T1000 (cell line): ENCODE results near the gene CCL20.
A peak's percentile ranks its signal among the peaks of the same experiment; 100 is the strongest.
"Not testable (repeated sequence)": the region's sequence is repeated elsewhere in the genome, so short reads cannot be mapped to it uniquely, and the experiment has no call there.

ENCODE experiments used
- DNase-seq: peaks from one replicate; lab custom pipeline; 2025; ENCODE audit warnings: mixed read lengths; lab: John Stamatoyannopoulos, UW

Gene CCL20, protein sequence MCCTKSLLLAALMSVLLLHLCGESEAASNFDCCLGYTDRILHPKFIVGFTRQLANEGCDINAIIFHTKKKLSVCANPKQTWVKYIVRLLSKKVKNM

DNA sequence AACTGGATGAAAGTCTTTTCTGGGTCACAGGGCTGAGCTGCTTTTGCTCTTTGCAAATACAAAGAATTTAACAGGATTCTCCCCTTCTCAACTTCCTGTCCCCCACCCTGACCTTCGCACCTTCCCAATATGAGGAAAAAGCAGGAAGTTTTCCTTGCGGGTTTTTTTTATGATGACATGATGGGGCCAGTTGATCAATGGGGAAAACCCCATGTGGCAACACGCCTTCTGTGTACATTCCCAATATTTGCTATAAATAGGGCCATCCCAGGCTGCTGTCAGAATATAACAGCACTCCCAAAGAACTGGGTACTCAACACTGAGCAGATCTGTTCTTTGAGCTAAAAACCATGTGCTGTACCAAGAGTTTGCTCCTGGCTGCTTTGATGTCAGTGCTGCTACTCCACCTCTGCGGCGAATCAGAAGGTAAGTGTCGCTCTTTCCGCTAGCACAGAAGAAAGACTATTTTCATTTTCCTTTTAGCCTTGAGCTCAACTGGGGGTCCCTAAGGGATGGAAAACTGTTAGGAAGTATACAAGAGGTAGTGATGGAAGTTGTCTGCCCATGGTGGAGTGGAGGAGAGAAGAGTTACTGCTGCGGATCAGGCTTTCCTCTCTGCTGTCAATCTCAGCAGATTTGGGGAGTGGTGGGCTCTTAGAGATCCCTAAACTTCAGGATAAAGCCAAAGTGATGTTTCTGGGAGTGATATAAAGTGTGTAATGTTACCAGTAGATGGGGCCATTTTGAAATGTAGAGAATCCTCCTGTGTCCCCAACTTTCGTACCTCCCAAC lies at the start of gene CCL20:
Gene CCL20 (plus strand): TSS at position 281 of the 792 bp plus-strand sequence. CDS start 70 bp downstream, at position 351.
- no peak for DNase-seq

DNA sequence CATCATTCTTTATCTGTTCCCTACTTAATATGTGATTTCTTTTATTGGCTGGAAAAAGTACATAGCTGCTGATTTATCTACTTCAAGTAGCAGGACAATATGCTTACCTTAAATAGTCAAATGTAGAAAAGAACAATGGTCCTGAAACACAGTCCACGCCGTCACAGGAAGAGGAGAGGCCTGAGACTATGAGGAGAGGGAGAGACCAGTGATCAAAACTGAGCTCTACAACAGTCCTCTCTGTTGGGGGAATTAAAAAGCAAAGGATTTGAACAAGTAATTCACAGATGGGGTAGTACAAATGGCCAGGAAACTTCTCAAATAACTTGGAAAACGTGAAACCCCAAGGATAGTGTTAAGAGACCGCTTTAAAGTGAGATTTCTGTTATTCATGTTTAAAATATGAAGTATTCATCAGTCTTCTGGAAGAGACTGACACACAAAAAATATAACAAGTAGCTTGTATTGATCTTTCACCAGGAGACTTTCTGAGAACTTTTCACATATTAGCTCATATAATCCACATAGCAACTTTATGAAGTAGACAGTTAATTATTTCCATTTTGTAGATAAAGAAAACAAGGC lies 47.8 kb upstream of the CCL20 start:
- DNase-seq = no peak

DNA sequence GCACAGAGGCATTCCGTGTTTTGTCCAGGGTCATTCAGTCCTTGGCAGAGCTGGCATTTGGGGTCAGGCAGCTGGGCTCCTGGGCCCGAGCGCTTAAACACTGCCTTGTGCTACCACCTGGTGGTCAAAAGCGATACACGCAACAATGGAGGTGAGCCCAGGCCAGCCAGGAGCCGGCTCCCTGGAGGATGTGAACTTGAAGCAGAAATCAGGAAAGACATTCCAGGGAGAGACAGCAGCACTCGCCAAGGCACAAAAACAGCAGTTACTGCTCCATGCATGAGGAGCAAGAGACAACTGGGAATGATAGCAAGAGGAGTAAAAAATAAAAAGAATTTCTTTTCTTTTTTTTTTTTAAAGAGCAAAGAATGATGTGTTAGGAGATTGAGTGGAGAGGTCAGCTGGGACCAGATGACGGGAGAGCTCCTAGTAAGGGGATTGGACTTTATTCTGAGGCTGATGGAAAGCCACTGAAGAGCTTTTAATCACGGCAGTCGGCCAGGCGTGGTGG lies 47.2 kb upstream of the CCL20 start:
- DNase-seq = peak; percentile 15

DNA sequence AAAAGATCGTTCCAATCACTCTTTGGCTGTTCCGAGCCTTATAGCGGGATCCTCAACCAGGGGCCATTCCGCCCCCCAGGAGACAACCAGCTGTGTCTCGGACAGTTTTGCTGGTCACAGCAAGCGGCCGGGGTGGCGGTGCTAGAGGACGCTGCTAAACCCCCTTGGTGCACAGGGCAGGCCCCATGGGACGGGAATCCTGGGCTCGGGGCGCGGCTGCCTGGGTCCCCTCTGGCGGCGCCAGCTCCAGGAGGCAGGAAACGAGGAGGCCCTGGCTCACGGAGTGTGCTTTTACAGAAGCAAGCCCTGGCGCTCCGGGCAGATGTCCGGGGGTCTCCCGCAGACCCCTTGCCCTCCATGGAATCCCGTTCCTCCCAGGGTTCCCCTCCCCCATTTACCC lies 45.8 kb upstream of the CCL20 start:
- no peak for DNase-seq

DNA sequence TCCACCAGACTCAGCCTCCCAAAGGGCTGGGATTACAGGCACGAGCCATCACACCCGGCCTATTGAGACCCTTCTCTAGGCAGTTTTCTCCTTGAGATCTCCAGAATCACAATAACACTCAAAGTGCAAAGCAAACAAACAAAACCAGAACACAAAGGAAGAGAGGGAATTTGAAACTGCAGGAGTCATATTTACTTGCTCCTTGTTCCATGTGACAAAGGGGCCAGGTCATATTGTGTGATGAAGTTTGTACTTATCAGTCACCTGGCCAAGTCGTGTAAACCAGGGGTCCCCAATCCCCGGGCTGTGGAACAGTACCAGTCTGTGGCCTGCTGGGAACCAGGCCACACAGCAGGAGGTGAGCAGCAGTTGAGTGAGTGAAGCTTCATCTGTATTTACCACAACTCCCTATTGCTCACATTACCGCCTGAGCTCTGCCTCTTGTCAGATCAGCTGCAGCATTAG lies 41.4 kb upstream of the CCL20 start:
- no peak for DNase-seq

DNA sequence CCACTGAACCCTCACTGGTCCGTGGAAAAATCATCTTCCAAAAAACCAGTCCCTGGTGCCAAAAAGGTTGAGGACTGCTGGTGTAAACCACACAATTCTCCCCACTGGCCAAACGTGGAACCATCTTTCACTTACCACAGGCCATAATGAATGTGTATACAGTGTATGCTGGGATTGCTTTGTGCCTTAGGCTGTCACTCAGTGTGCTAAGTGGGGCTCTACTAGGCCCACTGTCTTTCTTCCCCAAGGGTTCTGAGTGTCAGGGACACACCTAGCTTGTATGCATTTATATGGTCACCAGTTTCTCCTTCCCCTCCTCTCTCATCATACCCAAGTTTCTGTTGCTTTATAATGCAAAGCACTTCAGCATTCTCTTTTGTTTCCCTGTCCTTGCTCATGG lies 40.7 kb upstream of the CCL20 start:
- no peak for DNase-seq

DNA sequence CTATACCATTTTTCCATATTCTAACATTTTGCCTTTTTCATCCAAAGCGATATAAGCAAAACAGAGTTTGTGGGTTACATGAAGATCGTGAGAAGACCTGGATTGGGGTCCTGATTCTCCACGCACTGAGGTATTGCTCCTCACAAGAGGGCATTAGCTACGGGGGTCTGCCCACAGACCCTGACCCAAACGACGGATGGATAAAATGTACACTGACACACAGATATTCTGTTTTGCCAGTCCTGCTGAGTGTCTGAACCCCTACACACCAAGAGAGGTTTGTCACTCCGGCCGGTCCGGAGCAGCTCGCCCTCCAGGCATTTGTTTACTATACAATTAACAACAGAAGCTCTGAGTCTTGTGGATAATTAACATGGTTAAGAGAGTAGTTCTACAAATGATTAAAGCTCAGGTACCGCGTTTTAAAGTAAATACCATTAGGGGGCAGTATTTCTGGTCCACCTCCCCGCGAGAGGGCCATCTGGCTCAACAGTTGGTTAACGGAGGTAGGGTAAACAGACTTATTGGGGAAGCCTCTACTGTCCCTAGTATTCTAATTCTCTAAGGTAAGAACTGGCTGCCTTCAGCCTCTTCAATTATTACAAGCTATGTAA lies 39.5 kb upstream of the CCL20 start:
- no peak for DNase-seq

DNA sequence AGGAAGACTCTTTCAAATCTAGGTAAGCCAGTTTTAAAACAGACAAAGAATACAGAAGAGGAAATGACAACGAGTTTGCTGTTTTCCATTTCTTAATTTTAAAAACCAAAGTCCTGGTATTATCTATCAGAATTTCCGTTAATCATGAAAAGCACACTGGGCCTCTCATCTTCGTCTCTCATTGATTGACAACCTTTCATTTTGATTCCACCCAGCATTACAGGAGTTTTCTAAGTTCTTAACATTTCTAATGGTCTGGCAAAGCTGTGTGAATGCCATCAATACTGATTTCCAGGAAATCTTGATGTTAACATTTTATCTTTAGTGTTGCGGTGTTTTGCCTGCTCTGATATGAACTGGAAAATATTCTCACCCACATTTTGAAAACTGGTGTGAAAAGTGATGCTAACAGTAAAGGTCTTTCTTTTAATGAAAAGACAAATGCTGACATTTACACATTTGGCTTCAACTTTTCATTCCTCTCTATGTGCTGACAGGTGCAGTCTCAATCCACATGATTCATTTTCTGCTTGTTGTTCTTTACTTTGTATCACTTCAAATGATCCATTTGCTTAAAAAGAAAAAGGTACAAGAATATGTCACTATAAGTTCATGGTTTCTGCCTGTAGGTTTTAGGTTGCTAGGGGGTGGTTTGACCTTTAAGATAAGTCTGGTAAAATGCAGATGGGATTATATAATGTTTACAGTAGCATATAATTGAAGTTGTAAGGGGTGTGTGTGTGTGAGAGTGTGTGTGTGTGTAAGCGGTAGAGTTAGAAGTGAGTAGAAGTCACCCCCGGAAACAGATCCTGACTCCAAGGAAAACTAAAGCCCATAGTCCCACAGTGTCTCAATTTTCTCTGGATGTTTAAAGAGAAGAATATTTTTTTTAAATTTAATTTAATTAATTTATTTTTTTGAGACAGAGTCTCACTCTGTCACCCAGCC lies 38.5 kb upstream of the CCL20 start:
- DNase-seq = no peak

DNA sequence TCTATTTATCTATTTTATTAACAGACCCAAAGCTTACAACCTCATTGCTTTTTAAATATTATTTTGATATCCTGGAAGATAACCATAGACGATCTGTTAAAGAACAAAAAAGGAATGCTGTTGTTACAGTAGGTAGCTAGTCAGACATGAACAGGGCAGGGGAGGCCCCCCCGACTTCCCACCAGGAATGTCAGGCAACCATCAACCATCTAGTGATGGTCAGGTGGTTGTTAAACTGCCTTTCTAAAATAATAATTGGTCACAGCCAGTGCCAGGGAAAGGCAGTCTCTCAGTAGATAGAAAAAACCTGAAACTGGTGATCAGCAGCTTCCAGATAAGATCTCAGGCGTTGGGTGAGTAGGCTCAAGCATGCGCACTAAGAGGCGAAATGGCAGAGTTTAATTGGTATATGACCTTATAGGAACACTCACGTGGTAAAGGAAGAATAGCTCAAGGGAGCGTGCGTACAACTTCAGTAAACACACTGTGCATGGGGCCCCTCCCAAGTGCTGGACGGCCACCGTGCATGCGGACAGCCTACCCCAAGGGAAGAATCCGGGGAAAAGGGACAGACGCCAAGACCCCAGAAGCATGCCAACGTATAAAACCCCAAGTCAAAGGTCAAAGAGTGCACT lies 32.5 kb upstream of the CCL20 start:
- no peak for DNase-seq

DNA sequence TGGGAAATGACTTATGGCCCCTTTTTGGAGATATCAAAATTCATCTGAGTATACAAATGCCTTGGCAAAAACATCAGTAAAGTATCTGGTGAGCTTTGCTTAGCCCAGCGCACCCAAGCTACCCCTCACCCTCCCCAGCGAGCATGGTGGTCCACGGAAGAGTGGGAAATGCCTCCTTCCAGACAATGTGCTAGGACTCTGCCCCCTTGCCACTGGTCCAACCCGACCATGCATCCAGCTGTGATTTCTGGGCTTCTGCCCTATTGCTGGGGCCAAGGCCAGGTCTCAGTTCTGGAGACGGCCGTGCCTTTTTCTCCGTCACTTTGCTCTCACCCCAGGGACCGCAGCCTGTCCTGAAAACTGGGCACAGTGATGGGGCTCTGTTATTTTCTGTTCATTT lies 31.8 kb upstream of the CCL20 start:
- no peak for DNase-seq

DNA sequence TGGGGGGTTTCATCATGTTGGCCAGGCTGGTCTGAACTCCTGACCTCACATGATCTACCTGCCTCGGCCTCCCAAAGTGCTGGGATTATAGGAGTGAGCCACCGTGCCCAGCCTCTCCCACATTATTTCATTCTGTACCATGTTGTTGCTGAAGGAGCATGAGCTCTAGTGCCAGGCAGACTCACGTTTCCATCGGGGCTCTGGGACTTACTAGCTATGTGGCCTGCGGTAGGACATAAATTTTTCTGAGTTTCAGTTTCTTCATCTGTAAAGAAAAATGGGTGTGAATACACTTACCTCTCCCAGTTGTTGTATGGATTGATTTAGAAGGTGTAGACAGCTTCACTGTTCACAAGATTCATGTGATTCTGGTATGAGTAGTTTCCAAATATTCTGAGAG lies 30.8 kb upstream of the CCL20 start:
- no peak for DNase-seq

DNA sequence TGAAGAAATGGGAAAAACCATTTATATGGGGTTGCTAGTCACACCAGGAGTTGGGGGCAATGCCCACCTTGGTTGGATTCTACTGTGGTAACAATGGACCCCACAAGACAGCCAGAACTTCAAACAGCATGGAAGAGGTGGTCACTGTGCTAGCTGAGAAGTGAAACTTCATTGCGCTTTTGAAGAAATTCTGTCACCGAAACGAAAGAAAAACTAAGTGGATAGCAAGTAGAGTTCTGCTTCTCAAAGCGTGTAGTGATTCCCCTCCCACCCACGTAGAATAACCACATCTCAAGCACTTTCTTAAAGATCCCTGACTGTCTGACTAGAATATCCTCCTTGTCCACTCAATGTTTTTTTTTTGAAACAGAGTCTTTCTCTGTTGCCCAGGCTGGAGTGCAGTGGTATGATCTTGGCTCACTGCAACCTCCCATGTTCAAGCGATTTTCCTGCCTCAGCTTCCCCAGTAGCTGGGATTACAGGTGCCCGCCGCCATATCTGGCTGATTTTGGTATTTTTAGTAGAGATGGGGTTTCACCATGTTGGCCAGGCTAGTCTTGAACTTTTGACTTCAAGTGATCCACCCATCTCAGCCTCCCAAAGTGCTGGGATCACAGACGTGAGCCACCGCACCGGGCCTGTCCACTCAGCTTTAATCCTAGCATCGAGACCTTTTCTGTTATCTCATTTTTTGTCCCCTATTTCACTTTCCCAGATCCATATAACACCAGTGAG lies 30.1 kb upstream of the CCL20 start:
- DNase-seq = no peak

DNA sequence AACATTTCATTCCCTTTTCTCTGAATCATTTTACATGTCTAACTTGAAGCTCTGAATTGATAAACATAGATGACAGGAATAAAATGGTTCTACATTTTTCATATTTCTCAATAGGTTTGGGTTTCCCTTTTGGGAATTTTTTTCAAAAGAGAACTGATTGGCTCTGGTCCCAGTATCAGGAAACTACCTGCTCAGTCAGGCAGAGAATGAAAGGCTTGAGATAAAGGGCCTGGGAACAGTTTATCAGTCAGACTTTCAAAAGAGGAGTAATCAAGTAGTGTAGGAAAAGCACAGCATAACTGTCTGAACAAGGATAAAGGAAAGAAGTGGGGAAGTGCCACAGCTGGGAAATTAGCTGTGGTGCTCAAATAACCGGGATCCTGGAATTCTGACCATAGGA lies 28.3 kb upstream of the CCL20 start:
- no peak for DNase-seq

DNA sequence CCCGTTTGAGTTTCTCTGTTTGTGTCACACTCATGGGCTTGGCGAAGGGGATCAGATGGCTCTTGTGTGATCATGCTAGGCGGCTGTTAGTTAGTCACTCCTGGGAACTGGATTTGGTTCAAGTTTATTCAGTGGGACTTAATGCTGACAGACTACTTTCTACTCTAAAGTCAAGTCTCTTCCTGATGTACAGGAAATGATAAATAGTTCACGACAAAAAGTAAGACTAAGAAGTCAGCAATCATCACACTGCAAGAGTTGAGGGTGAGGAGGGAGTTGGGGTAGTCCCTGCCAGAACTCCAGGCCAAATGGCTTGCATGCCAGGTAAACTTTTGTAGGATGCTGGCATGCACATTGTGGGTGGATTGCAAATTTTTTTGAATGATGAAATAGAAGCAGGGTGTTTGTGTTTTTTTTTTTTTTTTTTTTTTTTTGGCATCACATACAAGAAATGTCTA lies 25.1 kb upstream of the CCL20 start:
- DNase-seq = no peak

DNA sequence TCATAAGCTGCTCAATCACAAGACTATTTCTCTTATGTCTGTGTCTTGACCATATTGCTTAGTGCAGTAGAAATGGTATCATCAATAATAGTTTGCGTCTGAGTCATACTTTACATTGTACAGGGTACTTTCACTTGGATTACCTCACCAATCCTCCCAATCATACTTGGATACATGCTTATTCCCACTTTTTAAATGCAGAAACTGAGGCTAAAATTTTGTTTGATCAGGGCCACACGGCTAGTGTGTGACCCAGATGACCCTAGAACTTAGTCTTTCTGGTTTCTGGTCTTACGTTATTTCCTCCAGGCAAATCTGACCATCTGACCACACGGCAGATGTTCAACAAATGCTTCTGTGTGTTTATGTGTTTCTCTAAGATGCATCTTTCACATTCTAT lies 23.8 kb upstream of the CCL20 start:
- DNase-seq = no peak

DNA sequence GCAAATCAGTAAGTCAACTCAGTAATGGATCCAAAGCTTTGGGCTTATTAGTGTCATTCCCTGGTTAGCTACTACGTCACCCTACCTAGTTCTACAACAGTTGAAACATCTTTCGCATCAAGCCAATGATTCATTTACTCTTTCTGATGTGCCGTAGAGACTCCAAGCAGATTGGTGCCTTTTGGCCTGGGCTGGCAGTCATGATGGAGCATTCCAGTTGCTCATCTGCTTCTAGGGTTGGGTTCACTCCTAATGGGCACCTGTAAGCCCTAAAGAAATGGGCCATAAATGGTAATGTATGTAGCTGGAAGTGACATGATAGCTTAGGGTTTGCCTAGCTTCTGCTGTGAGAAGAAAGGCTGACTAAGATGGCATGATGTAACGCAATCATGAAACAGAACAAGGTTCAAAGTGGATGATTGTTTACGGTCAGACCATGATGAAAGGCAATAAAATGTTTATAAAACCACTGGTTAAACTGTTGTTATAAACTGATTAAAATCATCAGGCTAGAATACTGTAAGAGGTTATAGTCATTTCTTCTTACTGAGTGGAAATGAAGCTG lies 20.4 kb upstream of the CCL20 start:
- DNase-seq = no peak

DNA sequence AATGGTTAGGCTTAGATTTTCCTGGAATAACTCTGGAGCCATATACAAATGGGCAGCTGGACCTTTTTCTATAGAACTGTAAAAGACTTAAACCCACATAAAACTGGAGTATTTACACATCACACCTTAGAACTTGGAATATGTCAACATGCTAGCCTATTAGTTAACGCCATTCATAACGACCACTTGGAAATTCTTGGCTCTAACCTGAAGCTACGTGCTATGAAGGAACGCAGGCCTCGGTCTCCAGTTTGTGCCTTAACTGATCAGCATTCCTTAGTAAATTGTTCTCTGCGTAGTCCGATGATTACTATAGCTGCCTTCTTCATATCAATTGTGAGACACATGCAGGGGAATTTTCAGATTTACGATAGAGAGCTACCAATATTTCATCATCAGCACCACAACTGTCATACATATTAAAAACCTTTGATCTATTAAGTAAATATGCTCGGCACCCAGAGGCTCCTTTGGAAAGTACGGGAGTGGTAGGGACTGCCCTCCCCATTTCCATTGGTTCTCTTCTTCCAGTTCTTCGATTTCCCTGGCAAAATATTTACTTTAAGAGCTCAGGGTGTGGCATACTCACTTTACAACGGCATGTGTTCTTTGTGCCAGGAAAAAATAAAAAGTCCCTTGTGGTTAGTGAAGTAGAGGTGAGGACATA lies 17.5 kb upstream of the CCL20 start:
- no peak for DNase-seq

DNA sequence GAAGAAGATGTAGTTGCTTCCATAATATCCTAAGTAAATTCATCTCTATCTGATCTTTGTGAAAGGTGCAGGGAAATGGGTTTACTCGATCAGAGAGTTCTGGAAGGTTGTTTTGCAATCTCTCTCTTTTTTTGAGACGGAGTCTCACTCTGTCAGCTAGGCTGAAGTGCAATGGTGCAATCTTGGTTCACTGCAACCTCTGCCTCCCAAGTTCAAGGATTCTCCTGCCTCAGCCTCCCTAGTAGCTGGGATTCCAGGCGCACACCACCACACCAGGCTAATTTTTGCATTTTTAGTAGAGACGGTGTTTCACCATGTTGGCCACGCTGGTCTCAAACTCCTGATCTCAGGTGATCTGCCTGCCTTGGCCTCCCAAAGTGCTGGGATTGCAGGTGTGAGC lies 16.9 kb upstream of the CCL20 start:
- not testable (repeated sequence) for DNase-seq

DNA sequence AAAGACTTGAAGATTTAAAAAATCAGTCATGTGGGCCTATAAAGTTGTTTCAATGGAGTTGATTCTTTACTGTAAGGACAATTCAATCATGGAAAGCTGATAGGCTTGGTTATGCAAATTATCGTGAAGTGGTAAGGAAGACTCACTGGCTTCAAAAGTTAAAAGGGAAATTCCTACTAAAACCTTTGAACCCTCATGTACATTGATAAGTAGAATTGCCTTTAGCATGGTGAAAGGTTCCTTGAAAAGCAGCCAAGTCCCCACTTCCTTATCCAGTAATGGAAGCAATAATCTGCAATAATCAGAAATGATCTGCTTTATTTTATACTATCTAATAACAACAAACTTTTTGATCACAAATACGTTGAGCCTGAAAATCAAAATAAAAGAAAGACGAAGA lies 14.4 kb upstream of the CCL20 start:
- DNase-seq = no peak

DNA sequence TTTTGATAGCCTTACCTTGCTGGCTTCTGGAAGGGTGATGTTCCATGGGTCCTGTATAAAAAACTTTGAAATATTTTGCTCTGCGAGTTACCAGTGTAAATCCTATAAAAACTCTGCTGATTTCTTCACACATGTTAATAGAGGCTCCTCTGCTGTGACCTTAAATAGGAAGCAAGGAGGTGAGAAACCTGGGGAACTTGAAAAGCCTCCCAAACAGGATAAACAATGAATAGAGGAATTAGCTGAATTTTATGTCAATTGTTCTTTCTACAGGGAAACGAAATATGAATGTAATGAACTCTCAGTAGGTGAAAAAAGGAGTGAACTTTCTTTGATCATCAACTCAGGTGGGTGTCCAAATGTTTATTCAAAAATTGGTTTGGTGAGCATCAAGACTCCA lies 10.8 kb upstream of the CCL20 start:
- DNase-seq = no peak
